WTC11 (cell line): ENCODE data around the gene SMURF1. TPM values are rescaled to one million over a fixed set of nuclear protein-coding genes. Genes with fewer than 3 reads are reported as not detected.

Experiments
- ATAC-seq: fragments of 200-7000 bp; cut with Tn5 transposase; 2 replicates; pipeline ENCODE4 v1.10.0; 2021; ENCODE audit warnings: mild to moderate bottlenecking, moderate library complexity
- CTCF ChIA-PET: fragments of 300-600 bp; sonication (Branson Sonifier 250); formaldehyde crosslinking; loops from one replicate; lab custom pipeline; 2021; ENCODE audit warnings: antibody characterized with exemption; lab: Charles Lee
- POLR2A ChIA-PET: fragments of 350-600 bp; sonication (Branson Sonifier 250); formaldehyde crosslinking; loops from one replicate; lab custom pipeline; 2021; ENCODE audit warnings: antibody characterized with exemption; lab: Charles Lee
- DNase-seq: peaks from one replicate; pipeline ENCODE4 v3.0.0; 2021; ENCODE audit warnings: low spot score
- H3K27ac Mint-ChIP-seq: 2 replicates; pipeline ENCODE4 v1.8.0; 2021; ENCODE audit warnings: mixed read lengths
- H3K27me3 Mint-ChIP-seq: 2 replicates; pipeline ENCODE4 v1.8.0; 2021; ENCODE audit warnings: low read depth, mild to moderate bottlenecking, moderate library complexity, mixed read lengths
- H3K36me3 Mint-ChIP-seq: 2 replicates; pipeline ENCODE4 v1.8.0; 2021; ENCODE audit warnings: mixed read lengths
- H3K4me1 Mint-ChIP-seq: 2 replicates; pipeline ENCODE4 v1.8.0; 2022; ENCODE audit warnings: mixed read lengths
- H3K4me3 Mint-ChIP-seq: 2 replicates; pipeline ENCODE4 v1.8.0; 2021; ENCODE audit warnings: mild to moderate bottlenecking, moderate library complexity, mixed read lengths
- H3K9me3 Mint-ChIP-seq: 2 replicates; pipeline ENCODE4 v1.8.0; 2021; ENCODE audit warnings: mixed read lengths
- ARID4B ChIP-seq: sonication (generic); formaldehyde crosslinking; IDR thresholded peaks from 2 replicates; pipeline ENCODE4 v1.8.0; 2023; ENCODE audit warnings: missing genetic modification reagents, mild to moderate bottlenecking, borderline replicate concordance
- ATF2 ChIP-seq: sonication (generic); formaldehyde crosslinking; IDR thresholded peaks from 2 replicates; pipeline ENCODE4 v1.8.1; 2022; ENCODE audit warnings: low read depth, missing genetic modification reagents, borderline replicate concordance
- CDX4 ChIP-seq: fragments of 250-450 bp; sonication (Bioruptor Pico); IDR thresholded peaks from 2 replicates; pipeline ENCODE4 v1.9.0; 2021; ENCODE audit warnings: moderate library complexity, mild to moderate bottlenecking, inconsistent platforms, borderline replicate concordance
- ESRRA ChIP-seq: sonication (generic); formaldehyde crosslinking; IDR thresholded peaks from 2 replicates; pipeline ENCODE4 v1.8.1; 2022; ENCODE audit warnings: mild to moderate bottlenecking, missing genetic modification reagents, borderline replicate concordance
- FOXP4 ChIP-seq: sonication (generic); formaldehyde crosslinking; IDR thresholded peaks from 2 replicates; pipeline ENCODE4 v1.8.0; 2022; ENCODE audit warnings: mild to moderate bottlenecking, missing genetic modification reagents
- GTF2I ChIP-seq: fragments of 250-450 bp; sonication (Bioruptor Pico); conservative IDR thresholded peaks from 2 replicates; pipeline ENCODE4 v1.4.0; 2021; ENCODE audit warnings: mild to moderate bottlenecking
- HMGXB4 ChIP-seq: sonication (generic); formaldehyde crosslinking; IDR thresholded peaks from 2 replicates; pipeline ENCODE4 v1.8.1; 2023; ENCODE audit warnings: mild to moderate bottlenecking, moderate library complexity, missing genetic modification reagents
- IRF1 ChIP-seq: sonication (generic); formaldehyde crosslinking; IDR thresholded peaks from 2 replicates; pipeline ENCODE4 v1.8.0; 2023; ENCODE audit warnings: missing genetic modification reagents
- JAZF1 ChIP-seq: fragments of 250-450 bp; sonication (Bioruptor Pico); IDR thresholded peaks from 2 replicates; pipeline ENCODE4 v1.9.0; 2021; ENCODE audit warnings: moderate library complexity, mild to moderate bottlenecking, inconsistent platforms
- JUN ChIP-seq: sonication (generic); formaldehyde crosslinking; IDR thresholded peaks from 2 replicates; pipeline ENCODE4 v1.8.0; 2023; ENCODE audit warnings: mild to moderate bottlenecking, missing genetic modification reagents
- NR1H2 ChIP-seq: sonication (generic); formaldehyde crosslinking; IDR thresholded peaks from 2 replicates; pipeline ENCODE4 v1.9.0; 2021; ENCODE audit warnings: mild to moderate bottlenecking, moderate library complexity, missing genetic modification reagents
- NR2C2 ChIP-seq: sonication (generic); formaldehyde crosslinking; IDR thresholded peaks from 2 replicates; pipeline ENCODE4 v1.8.0; 2022; ENCODE audit warnings: mild to moderate bottlenecking, missing genetic modification reagents
- NR3C1 ChIP-seq: sonication (generic); formaldehyde crosslinking; conservative IDR thresholded peaks from 2 replicates; pipeline ENCODE4 v1.8.1; 2023; ENCODE audit warnings: low read depth, mild to moderate bottlenecking, missing genetic modification reagents
- RORB ChIP-seq: fragments of 250-450 bp; sonication (Bioruptor Pico); IDR thresholded peaks from 2 replicates; pipeline ENCODE4 v1.9.0; 2021; ENCODE audit warnings: mild to moderate bottlenecking
- SMAD4 ChIP-seq: sonication (generic); formaldehyde crosslinking; IDR thresholded peaks from 2 replicates; pipeline ENCODE4 v1.8.0; 2022; ENCODE audit warnings: mild to moderate bottlenecking, missing genetic modification reagents
- TCF7 ChIP-seq: sonication (generic); formaldehyde crosslinking; IDR thresholded peaks from 2 replicates; pipeline ENCODE4 v1.8.0; 2022; ENCODE audit warnings: mild to moderate bottlenecking, low read depth, missing genetic modification reagents, moderate library complexity
- TEAD1 ChIP-seq: sonication (generic); formaldehyde crosslinking; IDR thresholded peaks from 2 replicates; pipeline ENCODE4 v1.8.0; 2022; ENCODE audit warnings: mild to moderate bottlenecking, missing genetic modification reagents
- ZNF219 ChIP-seq: sonication (generic); formaldehyde crosslinking; IDR thresholded peaks from 2 replicates; pipeline ENCODE4 v1.8.0; 2023; ENCODE audit warnings: missing genetic modification reagents, mild to moderate bottlenecking, borderline replicate concordance
- ZNF317 ChIP-seq: sonication (generic); formaldehyde crosslinking; IDR thresholded peaks from 2 replicates; pipeline ENCODE4 v1.8.1; 2023; ENCODE audit warnings: low read depth, mild to moderate bottlenecking, moderate library complexity, missing genetic modification reagents, borderline replicate concordance
- ZNF416 ChIP-seq: fragments of 250-450 bp; sonication (Bioruptor Pico); IDR thresholded peaks from 2 replicates; pipeline ENCODE4 v1.9.0; 2021; ENCODE audit warnings: mild to moderate bottlenecking, inconsistent platforms
- ZNF423 ChIP-seq: fragments of 250-450 bp; sonication (Bioruptor Pico); IDR thresholded peaks from 2 replicates; pipeline ENCODE4 v2.1.2; 2022; ENCODE audit warnings: mild to moderate bottlenecking, moderate library complexity
- total RNA-seq: library from RNA; stranded (reverse); gene quantifications from 3 replicates; pipeline ENCODE4 v1.2.3, GENCODE V29; 2021

The SMURF1 gene
- total RNA-seq, 1 experiment from 2014 or later, result 23.2 TPM

- no peak for TF ChIP-seq TEAD1 (CRISPR knock-in tag)
- TF ChIP-seq TCF7 (CRISPR knock-in tag), result no peak
- no peak for TF ChIP-seq FOXP4 (CRISPR knock-in tag)
- no peak for TF ChIP-seq SMAD4 (CRISPR knock-in tag)
- TF ChIP-seq IRF1 (CRISPR knock-in tag), result no peak
- TF ChIP-seq NR2C2 (CRISPR knock-in tag), result no peak
- TF ChIP-seq ESRRA, result no peak
- TF ChIP-seq, all 79 proteins: peak for 0
These were observed 53.0 kb downstream of the SMURF1 start (continued) for GRCh38 chr7:99090771-99091542.

GRCh38 chr7:99089914-99090629 is 53.8 kb downstream of the SMURF1 start:
- Mint-ChIP-seq H3K4me1 (peaks cover 7% of the 10 kb centered on the region; the same call in 1 of the 2 replicates), H3K4me3 (no peak overlapping the region), H3K27me3 (no peaks in the 10 kb centered on the region), H3K9me3 (peaks cover 8% of the 10 kb centered on the region), H3K36me3 (peaks cover 15% of the 10 kb centered on the region), H3K27ac (peak overlapping the region; percentile 26; the same call in 1 of the 2 replicates)
- POLR2A ChIA-PET, result no interaction called here
- CTCF ChIA-PET, result interaction anchor here (0.6 kb wide), 1 partner anchor 54 kb away, joined by 3 read pairs; no protein-coding TSS in a partner anchor
- DNase-seq (no peak), ATAC-seq (no peak)
- TF ChIP-seq ZNF219 (CRISPR knock-in tag) (no peak), HMGXB4 (CRISPR knock-in tag) (no peak), ZNF423 (CRISPR knock-in tag) (no peak)

- Mint-ChIP-seq H3K27me3 (no peaks in the 10 kb centered on the region), H3K27ac (no peak overlapping the region), H3K4me1 (peaks cover 13% of the 10 kb centered on the region), H3K4me3 (no peak overlapping the region), H3K36me3 (peaks cover 15% of the 10 kb centered on the region), H3K9me3 (peaks cover 8% of the 10 kb centered on the region)
- CTCF ChIA-PET, result no interaction called here
- TF ChIP-seq CDX4 (CRISPR knock-in tag), result no peak
- no peak for TF ChIP-seq ARID4B (CRISPR knock-in tag)
- TF ChIP-seq ATF2, result no peak
- TF ChIP-seq NR1H2 (CRISPR knock-in tag), result no peak
- TF ChIP-seq JAZF1, result no peak
- no peak for TF ChIP-seq JUN (CRISPR knock-in tag)
- TF ChIP-seq RORB, result no peak
- no peak for TF ChIP-seq GTF2I (CRISPR knock-in tag)
- TF ChIP-seq ZNF317 (CRISPR knock-in tag), result no peak
- TF ChIP-seq ZNF416 (CRISPR knock-in tag), result no peak
- no peak for TF ChIP-seq TCF7 (CRISPR knock-in tag)
- TF ChIP-seq NR3C1, result no peak
- DNase-seq, result no peak
- POLR2A ChIA-PET, result no interaction called here
- ATAC-seq, result no peak
These were observed 57.0 kb downstream of the SMURF1 start for GRCh38 chr7:99086944-99087343.
